Ishikawa (cell line): ENCODE data around the gene LSM12.

Experiments used
- CEBPB ChIP-seq: IDR thresholded peaks from 2 replicates; pipeline ENCODE4 v1.6.1; 2012
- EGR1 ChIP-seq: IDR thresholded peaks from 2 replicates; pipeline ENCODE4 v1.6.1; 2012
- EP300 ChIP-seq: IDR thresholded peaks from 2 replicates; pipeline ENCODE4 v1.6.1; 2012; ENCODE audit warnings: borderline replicate concordance
- NFIC ChIP-seq: IDR thresholded peaks from 2 replicates; pipeline ENCODE4 v1.6.1; 2012
- RAD21 ChIP-seq: IDR thresholded peaks from 2 replicates; pipeline ENCODE4 v1.6.1; 2012; ENCODE audit warnings: low read depth
- TAF1 ChIP-seq: IDR thresholded peaks from 2 replicates; pipeline ENCODE4 v1.6.1; 2012; ENCODE audit warnings: low read depth, mild to moderate bottlenecking
- YY1 ChIP-seq: IDR thresholded peaks from 2 replicates; pipeline ENCODE4 v1.6.1; 2012; ENCODE audit warnings: low read depth
- TF ChIP-seq, protein P1 (sequence below): IDR thresholded peaks from 2 replicates; pipeline ENCODE4 v1.6.1; 2012; ENCODE audit warnings: low read depth, mild to moderate bottlenecking

- TF ChIP-seq RAD21 (peak; percentile 90), EP300 (no peak), YY1 (no peak), EGR1 (no peak), TAF1 (no peak), NFIC (no peak), CEBPB (no peak)
- TF ChIP-seq, protein P1, sequence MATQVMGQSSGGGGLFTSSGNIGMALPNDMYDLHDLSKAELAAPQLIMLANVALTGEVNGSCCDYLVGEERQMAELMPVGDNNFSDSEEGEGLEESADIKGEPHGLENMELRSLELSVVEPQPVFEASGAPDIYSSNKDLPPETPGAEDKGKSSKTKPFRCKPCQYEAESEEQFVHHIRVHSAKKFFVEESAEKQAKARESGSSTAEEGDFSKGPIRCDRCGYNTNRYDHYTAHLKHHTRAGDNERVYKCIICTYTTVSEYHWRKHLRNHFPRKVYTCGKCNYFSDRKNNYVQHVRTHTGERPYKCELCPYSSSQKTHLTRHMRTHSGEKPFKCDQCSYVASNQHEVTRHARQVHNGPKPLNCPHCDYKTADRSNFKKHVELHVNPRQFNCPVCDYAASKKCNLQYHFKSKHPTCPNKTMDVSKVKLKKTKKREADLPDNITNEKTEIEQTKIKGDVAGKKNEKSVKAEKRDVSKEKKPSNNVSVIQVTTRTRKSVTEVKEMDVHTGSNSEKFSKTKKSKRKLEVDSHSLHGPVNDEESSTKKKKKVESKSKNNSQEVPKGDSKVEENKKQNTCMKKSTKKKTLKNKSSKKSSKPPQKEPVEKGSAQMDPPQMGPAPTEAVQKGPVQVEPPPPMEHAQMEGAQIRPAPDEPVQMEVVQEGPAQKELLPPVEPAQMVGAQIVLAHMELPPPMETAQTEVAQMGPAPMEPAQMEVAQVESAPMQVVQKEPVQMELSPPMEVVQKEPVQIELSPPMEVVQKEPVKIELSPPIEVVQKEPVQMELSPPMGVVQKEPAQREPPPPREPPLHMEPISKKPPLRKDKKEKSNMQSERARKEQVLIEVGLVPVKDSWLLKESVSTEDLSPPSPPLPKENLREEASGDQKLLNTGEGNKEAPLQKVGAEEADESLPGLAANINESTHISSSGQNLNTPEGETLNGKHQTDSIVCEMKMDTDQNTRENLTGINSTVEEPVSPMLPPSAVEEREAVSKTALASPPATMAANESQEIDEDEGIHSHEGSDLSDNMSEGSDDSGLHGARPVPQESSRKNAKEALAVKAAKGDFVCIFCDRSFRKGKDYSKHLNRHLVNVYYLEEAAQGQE = no peak
Observed at GRCh38 chr17:44083250-44083849, 16.9 kb upstream of the LSM12 start.
